ENCODE results near the gene PSMB5.
"Not testable (repeated sequence)": the region's sequence is repeated elsewhere in the genome, so short reads cannot be mapped to it uniquely, and the experiment has no call there.

PSMB5 gene

DNA sequence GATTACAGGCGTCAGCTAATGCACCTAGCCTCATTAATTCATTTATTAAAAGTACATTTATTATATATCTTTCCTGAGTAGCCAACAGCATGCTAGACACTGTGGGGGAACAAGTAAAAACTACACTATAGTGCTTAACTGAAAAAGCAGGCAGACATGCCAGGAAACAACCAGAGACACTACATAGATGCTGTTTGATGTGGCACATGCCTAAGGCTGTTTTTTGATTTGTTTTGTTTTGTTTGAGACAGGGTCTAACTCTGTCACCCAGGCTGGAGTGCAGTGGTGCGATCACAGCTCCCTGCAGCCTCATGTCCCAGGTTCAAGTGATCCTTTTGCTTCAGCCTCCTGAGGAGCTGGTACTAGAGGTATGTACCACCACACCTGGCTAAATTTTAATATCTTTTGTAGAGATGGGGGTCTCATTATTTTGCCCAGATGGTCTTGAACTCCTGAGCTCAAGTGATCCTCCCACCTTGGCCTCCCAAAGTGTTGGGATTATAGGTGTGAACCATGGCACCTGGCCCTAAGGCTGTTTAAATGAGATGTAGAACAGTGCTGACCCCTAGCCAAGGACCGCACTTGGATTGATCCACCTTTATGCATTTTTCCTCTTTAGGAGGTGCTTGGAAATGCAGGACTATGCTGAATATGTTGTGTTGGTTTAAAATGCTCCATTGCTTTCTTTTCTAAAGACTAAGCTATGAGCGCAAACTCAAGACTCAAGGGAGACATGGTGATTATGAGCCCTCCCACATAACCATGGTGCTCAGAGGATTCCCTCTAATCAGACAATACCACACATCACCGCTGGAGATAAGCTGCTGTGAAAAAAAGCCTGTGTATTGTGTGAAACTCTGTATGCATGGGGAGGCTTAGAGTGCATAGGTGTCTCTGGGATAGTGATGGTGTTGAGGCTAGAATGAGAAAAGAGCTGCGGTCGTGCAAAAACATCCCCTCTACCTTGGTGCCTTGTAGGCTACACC lies 14.3 kb downstream of the PSMB5 start:
- Histone ChIP-seq H3K4me3 (no peak overlapping the region), H3K36me3 (peaks cover 23 to 51% (median 42%) of the 10 kb centered on the region in 11 experiments), H3K27me3 (no peaks in the 10 kb centered on the region), H4K20me1 (peaks cover 0 to 25% (median 12%) of the 10 kb centered on the region in 11 experiments; a peak in 11 of 22 replicates), H3K27ac (no peak overlapping the region), H3K9me3 (replicated peaks in 1 of 11) (no peaks in the 10 kb centered on the region), H3K4me2 (no peak overlapping the region), H3K4me1 (peaks cover 0 to 8% (median 2%) of the 10 kb centered on the region in 10 experiments; a peak in 9 of 20 replicates), H3K9ac (no peak overlapping the region)
- no peak for TF ChIP-seq Cebpa-rat (IDR thresholded peaks at IDR 0.05)

- Histone ChIP-seq H3K27ac (no peak overlapping the region), H3K36me3 (peaks cover under 1 to 28% (median 19%) of the 10 kb centered on the region in 11 experiments; a peak in 17 of 22 replicates), H3K4me2 (no peak overlapping the region), H3K4me3 (no peak overlapping the region), H3K27me3 (no peaks in the 10 kb centered on the region), H3K4me1 (no peaks in the 10 kb centered on the region), H3K9me3 (replicated peaks in 1 of 11) (no peaks in the 10 kb centered on the region), H3K9ac (no peak overlapping the region), H4K20me1 (peaks cover 0 to 5% (median 0%) of the 10 kb centered on the region in 11 experiments; a peak in 4 of 22 replicates)
- TF ChIP-seq Cebpa-rat (IDR thresholded peaks at IDR 0.05) = no peak
Observed at GRCh38 chr14:23018107-23018506, 16.6 kb downstream of the PSMB5 start.

GRCh38 chr14:23017091-23017490 lies 17.6 kb downstream of the PSMB5 start:
- H3K9me3 ChIP-seq (replicated peaks in 1 of 11) = no peaks in the 10 kb centered on the region
- H3K9ac ChIP-seq = no peak overlapping the region
- no peaks in the 10 kb centered on the region for H3K27me3 ChIP-seq
- H3K4me1 ChIP-seq = no peaks in the 10 kb centered on the region
- no peak for TF ChIP-seq Cebpa-rat (IDR thresholded peaks at IDR 0.05)
- no peak overlapping the region for H3K4me3 ChIP-seq
- H3K27ac ChIP-seq = no peak overlapping the region
- no peaks in the 10 kb centered on the region; a peak in 1 of 22 replicates for H4K20me1 ChIP-seq
- peaks cover 0 to 20% (median 16%) of the 10 kb centered on the region in 11 experiments; a peak in 12 of 22 replicates for H3K36me3 ChIP-seq
- H3K4me2 ChIP-seq = no peak overlapping the region

- Histone ChIP-seq H3K4me3 (no peak overlapping the region), H3K9me3 (replicated peaks in 1 of 11) (no peaks in the 10 kb centered on the region), H3K27ac (no peak overlapping the region), H3K27me3 (no peaks in the 10 kb centered on the region), H3K9ac (no peak overlapping the region), H4K20me1 (no peaks in the 10 kb centered on the region), H3K36me3 (peaks cover 0 to 6% (median 3%) of the 10 kb centered on the region in 11 experiments; a peak in 8 of 22 replicates), H3K4me2 (no peak overlapping the region), H3K4me1 (peaks cover 0 to under 1% (median 0%) of the 10 kb centered on the region in 10 experiments; a peak in 3 of 20 replicates)
- TF ChIP-seq Cebpa-rat (IDR thresholded peaks at IDR 0.05) = no peak
Observed at GRCh38 chr14:23015618-23016017, 19.1 kb downstream of the PSMB5 start.

- H4K20me1 ChIP-seq, H3K36me3 ChIP-seq: not testable (repeated sequence)
Observed at GRCh38 chr14:23013749-23014054, 21.0 kb downstream of the PSMB5 start.

DNA sequence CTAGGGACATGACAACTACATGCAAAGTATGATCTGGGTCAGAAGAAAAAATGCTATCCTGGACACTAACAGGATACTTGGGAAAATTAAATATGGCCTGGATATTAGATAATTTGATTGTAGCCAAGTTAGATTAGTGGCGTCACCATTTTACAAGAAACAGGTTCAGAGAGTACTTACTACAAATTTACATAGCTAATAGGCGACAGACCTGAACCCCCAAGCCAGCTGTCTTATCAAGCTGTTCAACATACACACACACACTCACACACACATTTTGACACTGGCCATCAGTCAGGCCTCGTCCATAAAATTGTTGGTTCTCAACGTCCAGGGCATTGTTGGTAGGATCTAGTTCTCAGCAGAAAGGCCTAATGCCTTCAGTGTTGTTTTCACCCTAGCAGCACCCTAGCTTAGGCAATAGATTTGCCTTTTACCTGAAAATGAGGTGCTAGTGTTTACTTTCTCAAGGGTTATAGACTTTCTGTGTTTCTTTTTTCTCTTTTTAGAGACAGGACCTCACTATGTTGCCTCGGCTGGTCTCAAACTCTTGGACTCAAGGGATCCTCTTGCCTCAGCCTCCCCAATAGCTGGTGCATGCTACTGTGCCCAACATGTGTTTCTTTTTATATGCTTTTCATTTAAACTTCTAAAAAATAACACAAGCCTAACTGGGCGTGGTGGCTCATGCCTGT lies 21.5 kb downstream of the PSMB5 start:
- H3K4me2 ChIP-seq = no peak overlapping the region
- H3K36me3 ChIP-seq = no peaks in the 10 kb centered on the region
- no peaks in the 10 kb centered on the region for H4K20me1 ChIP-seq
- H3K9ac ChIP-seq = no peak overlapping the region
- TF ChIP-seq Cebpa-rat (IDR thresholded peaks at IDR 0.05) = no peak
- H3K4me3 ChIP-seq = no peak overlapping the region
- no peaks in the 10 kb centered on the region for H3K27me3 ChIP-seq
- H3K27ac ChIP-seq = no peak overlapping the region
- H3K9me3 ChIP-seq (replicated peaks in 1 of 11) = no peaks in the 10 kb centered on the region
- H3K4me1 ChIP-seq = peaks cover 18 to 22% (median 19%) of the 10 kb centered on the region in 10 experiments

More at GRCh38 chr14:23013749-23014054, 21.0 kb downstream of the PSMB5 start:
- H3K9me3 ChIP-seq (replicated peaks in 1 of 11); H3K27me3 ChIP-seq; H3K9ac ChIP-seq; H3K4me3 ChIP-seq; H3K27ac ChIP-seq; H3K4me2 ChIP-seq: not testable (repeated sequence)
- H3K4me1 ChIP-seq = peaks cover 13 to 17% (median 14%) of the 10 kb centered on the region in 10 experiments

DNA sequence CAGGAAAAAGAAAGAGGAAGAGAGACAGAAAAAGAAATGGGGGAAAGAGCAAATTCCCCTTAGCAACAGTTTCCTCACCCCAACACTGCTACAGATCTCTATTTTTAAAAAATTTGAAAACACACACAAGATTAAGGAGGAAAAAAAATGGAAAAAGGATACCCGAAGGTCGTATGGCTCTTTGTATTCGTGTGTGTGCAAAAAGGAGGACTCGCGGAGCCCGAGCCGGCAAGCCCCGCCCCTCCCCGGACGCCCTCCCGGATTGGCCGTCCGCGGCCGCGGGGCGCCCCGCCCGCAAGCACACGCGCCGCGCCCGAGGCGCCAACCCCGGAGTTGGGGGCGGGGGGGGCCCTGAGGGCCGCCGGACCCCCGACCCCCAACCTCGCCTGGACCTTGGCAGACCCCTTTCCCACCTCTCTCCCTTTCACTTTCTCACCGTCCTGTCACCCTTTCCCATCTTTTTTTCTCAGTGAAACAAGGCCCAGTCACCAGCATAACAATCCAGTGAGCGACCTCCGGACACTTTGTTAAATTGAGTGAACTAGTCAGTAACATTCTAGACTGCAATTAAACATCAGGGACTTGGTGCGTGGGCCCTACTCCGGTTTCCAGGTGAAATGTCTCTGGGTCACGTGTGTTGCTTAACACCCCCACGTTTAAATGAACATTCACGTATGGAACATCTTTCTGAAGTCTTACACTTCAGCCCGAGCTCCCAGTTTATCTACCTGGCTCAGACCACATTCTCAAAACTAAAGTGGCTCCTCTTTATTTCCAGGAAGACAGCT lies 24.6 kb downstream of the PSMB5 start, which contains the start of gene C14orf93:
Gene C14orf93 (minus strand): TSS at position 205 of the 788 bp plus-strand sequence. CDS start 11,120 bp downstream, outside the sequence.
- Histone ChIP-seq H3K9me3 (replicated peaks in 1 of 11) (no peaks in the 10 kb centered on the region; a peak in 1 of 22 replicates), H3K9ac (peak within 1 kb of the TSS; percentile 75 to 90 (median 81)), H3K4me2 (peak within 1 kb of the TSS; percentile 75 to 95 (median 85)), H3K4me3 (peak within 1 kb of the TSS; percentile 48 to 72 (median 62)), H3K4me1 (peaks cover 38 to 47% (median 43%) of the 10 kb centered on the region in 10 experiments), H3K27ac (peak within 1 kb of the TSS; percentile 76 to 97 (median 95)), H3K36me3 (no peaks in the 10 kb centered on the region), H4K20me1 (no peaks in the 10 kb centered on the region), H3K27me3 (no peaks in the 10 kb centered on the region)
- no peak for TF ChIP-seq Cebpa-rat (IDR thresholded peaks at IDR 0.05)

DNA sequence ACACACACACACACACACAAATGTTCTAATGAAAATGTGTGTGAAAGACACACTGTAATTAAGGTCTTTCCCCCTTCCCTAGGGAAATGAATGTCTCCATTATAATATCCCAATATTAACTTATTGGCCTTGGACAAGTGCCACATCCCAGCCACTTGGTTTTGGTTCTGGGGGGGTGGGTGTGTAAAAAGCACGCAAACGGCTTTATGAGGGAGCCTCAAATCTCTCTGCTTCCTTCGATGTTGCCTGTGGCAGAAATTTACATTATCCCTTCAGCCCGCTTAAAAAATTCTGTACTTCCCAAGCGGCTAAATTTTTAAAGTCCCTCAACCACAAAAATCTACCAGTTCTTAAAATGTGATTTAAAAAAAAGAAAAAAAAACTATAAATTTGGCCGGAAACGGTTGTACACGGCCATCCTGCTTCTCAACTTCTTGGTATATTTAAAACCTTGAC lies 25.2 kb downstream of the PSMB5 start:
- Histone ChIP-seq H4K20me1 (no peaks in the 10 kb centered on the region), H3K4me3 (peak overlapping the region; percentile 48 to 72 (median 62)), H3K36me3 (no peaks in the 10 kb centered on the region), H3K4me2 (peak overlapping the region; percentile 75 to 95 (median 85)), H3K4me1 (peaks cover 38 to 48% (median 44%) of the 10 kb centered on the region in 10 experiments), H3K9me3 (replicated peaks in 1 of 11) (no peaks in the 10 kb centered on the region; a peak in 1 of 22 replicates), H3K27me3 (no peaks in the 10 kb centered on the region), H3K27ac (peak overlapping the region; percentile 76 to 97 (median 95)), H3K9ac (peak overlapping the region; percentile 75 to 90 (median 81))
- TF ChIP-seq Cebpa-rat (IDR thresholded peaks at IDR 0.05) = no peak

All from BLaER1 treated with 17β-estradiol and CSF1 and Interleukin-3, amounts not matched to agents 10 nM and 100 nM (cell line).